ENCODE results near the gene AKT3. TPM values are rescaled to one million over a fixed set of nuclear protein-coding genes. Genes with fewer than 3 reads are reported as not detected.

Gene AKT3
- total RNA-seq, 4 donors from 2014 or later = 51.7 to 84.1 (median 71.1) TPM

- 90 to 94% methylated on average over 17 of the region's 17 CpGs for WGBS, 2 donors
Observed at GRCh38 chr1:243454328-243454997, 395.6 kb downstream of the AKT3 start.

GRCh38 chr1:243452092-243452491 is 398.0 kb downstream of the AKT3 start:
- no peak for DNase-seq
- no peaks in the 10 kb centered on the region for H3K27me3 ChIP-seq
- no peaks in the 10 kb centered on the region for H3K4me1 ChIP-seq
- WGBS, 2 donors = 93% methylated on average over 2 of the region's 2 CpGs
- no peaks in the 10 kb centered on the region for H3K9me3 ChIP-seq
- no peaks in the 10 kb centered on the region for H3K36me3 ChIP-seq
- intact Hi-C loops (cut with DNase I) = no loop called here
- TF ChIP-seq CTCF (IDR thresholded peaks at IDR 0.05) (no peak), POLR2A (IDR thresholded peaks at IDR 0.05) (no peak)
- H3K27ac ChIP-seq = no peak overlapping the region
- H3K4me3 ChIP-seq (replicated peaks in 1 of 3) = no peak overlapping the region

More at GRCh38 chr1:243454328-243454997, 395.6 kb downstream of the AKT3 start:
- H3K27me3 ChIP-seq = no peaks in the 10 kb centered on the region
- H3K4me1 ChIP-seq = no peaks in the 10 kb centered on the region
- no peak for TF ChIP-seq POLR2A (IDR thresholded peaks at IDR 0.05)
- TF ChIP-seq CTCF (IDR thresholded peaks at IDR 0.05) = no peak
- no peaks in the 10 kb centered on the region for H3K36me3 ChIP-seq
- no peak overlapping the region for H3K4me3 ChIP-seq (replicated peaks in 1 of 3)
- DNase-seq = no peak
- H3K27ac ChIP-seq = no peak overlapping the region
- intact Hi-C loops (cut with DNase I) = no loop called here
- H3K9me3 ChIP-seq = no peaks in the 10 kb centered on the region

GRCh38 chr1:243449373-243449772 is 400.7 kb downstream of the AKT3 start:
- WGBS, 2 donors = 86 to 87% methylated on average over 6 of the region's 6 CpGs

GRCh38 chr1:243447844-243448243 is 402.2 kb downstream of the AKT3 start:
- Histone ChIP-seq H3K36me3 (no peaks in the 10 kb centered on the region), H3K9me3 (no peaks in the 10 kb centered on the region), H3K27me3 (no peaks in the 10 kb centered on the region), H3K4me3 (replicated peaks in 1 of 3) (no peak overlapping the region), H3K27ac (no peak overlapping the region), H3K4me1 (no peaks in the 10 kb centered on the region)
- DNase-seq = no peak
- TF ChIP-seq CTCF (IDR thresholded peaks at IDR 0.05) (no peak), POLR2A (IDR thresholded peaks at IDR 0.05) (no peak)
- 79 to 82% methylated on average over 4 of the region's 4 CpGs for WGBS, 2 donors
- intact Hi-C loops (cut with DNase I) = no loop called here

More at GRCh38 chr1:243449373-243449772, 400.7 kb downstream of the AKT3 start:
- no peak overlapping the region for H3K27ac ChIP-seq
- no peak for DNase-seq
- H3K27me3 ChIP-seq = no peaks in the 10 kb centered on the region
- no peak for TF ChIP-seq CTCF (IDR thresholded peaks at IDR 0.05)
- TF ChIP-seq POLR2A (IDR thresholded peaks at IDR 0.05) = no peak
- H3K4me3 ChIP-seq (replicated peaks in 1 of 3) = no peak overlapping the region
- intact Hi-C loops (cut with DNase I) = no loop called here
- no peaks in the 10 kb centered on the region for H3K4me1 ChIP-seq
- H3K36me3 ChIP-seq = no peaks in the 10 kb centered on the region
- H3K9me3 ChIP-seq = no peaks in the 10 kb centered on the region

- 73 to 85% methylated on average over 3 of the region's 3 CpGs for WGBS, 2 donors
- Histone ChIP-seq H3K36me3 (no peaks in the 10 kb centered on the region), H3K4me1 (no peaks in the 10 kb centered on the region), H3K27ac (no peak overlapping the region), H3K9me3 (no peaks in the 10 kb centered on the region), H3K4me3 (replicated peaks in 1 of 3) (no peak overlapping the region), H3K27me3 (no peaks in the 10 kb centered on the region)
- intact Hi-C loops (cut with DNase I) = no loop called here
- DNase-seq = no peak
- TF ChIP-seq POLR2A (IDR thresholded peaks at IDR 0.05) (no peak), CTCF (IDR thresholded peaks at IDR 0.05) (no peak)
Observed at GRCh38 chr1:243447347-243447746, 402.7 kb downstream of the AKT3 start.

Measured in thyroid gland (tissue), 4 donors.